AG20443 (cell line): ENCODE data around the gene ZNHIT2.

Experiments used
- DNase-seq: peaks from one replicate; pipeline ENCODE4 v3.0.0; 2012; ENCODE audit warnings: low spot score, mixed read lengths

ZNHIT2 gene

GRCh38 chr11:65071907-65072630 lies 45.4 kb downstream of the ZNHIT2 start:
- no peak for DNase-seq

GRCh38 chr11:65069217-65069616 lies 48.3 kb downstream of the ZNHIT2 start:
- no peak for DNase-seq

GRCh38 chr11:65067446-65067845 lies 50.1 kb downstream of the ZNHIT2 start:
- no peak for DNase-seq

- DNase-seq, result no peak
Measured at GRCh38 chr11:65066805-65067291, 50.7 kb downstream of the ZNHIT2 start.
